ENCODE results near the gene EPHB1. TPM values are rescaled to one million over a fixed set of nuclear protein-coding genes. Genes with fewer than 3 reads are reported as not detected.

Gene EPHB1
- polyA plus RNA-seq, 1 experiment, result 0.11 TPM

- CTCF ChIA-PET, result no interaction called here
- no peak for TF ChIP-seq CTCF (IDR thresholded peaks at IDR 0.05; ENCODE audit: low read depth, low read length)
- Histone ChIP-seq H3K27ac (ENCODE audit: low read depth, low read length) (no peak overlapping the region), H3K4me3 (ENCODE audit: low read depth, low read length) (no peak overlapping the region), H3K27me3 (ENCODE audit: control insufficient read depth, insufficient read depth, low read length) (no peaks in the 10 kb centered on the region), H3K9me3 (ENCODE audit: control insufficient read depth, insufficient read depth, low read length) (no peaks in the 10 kb centered on the region; the same call in 1 of the 2 replicates)
- POLR2A ChIA-PET, result no interaction called here
- no peak for DNase-seq (ENCODE audit: low read depth, low spot score)
These were observed 468.3 kb downstream of the EPHB1 start for GRCh38 chr3:135263331-135263730.

- ChIA-PET POLR2A (no interaction called here), CTCF (no interaction called here)
- Histone ChIP-seq H3K27ac (ENCODE audit: low read depth, low read length) (no peak overlapping the region), H3K27me3 (ENCODE audit: control insufficient read depth, insufficient read depth, low read length) (no peaks in the 10 kb centered on the region), H3K4me3 (ENCODE audit: low read depth, low read length) (no peak overlapping the region), H3K9me3 (ENCODE audit: control insufficient read depth, insufficient read depth, low read length) (peaks cover 9% of the 10 kb centered on the region; the same call in 1 of the 2 replicates)
- TF ChIP-seq CTCF (IDR thresholded peaks at IDR 0.05; ENCODE audit: low read depth, low read length), result no peak
- no peak for DNase-seq (ENCODE audit: low read depth, low spot score)
These were observed 472.4 kb downstream of the EPHB1 start for GRCh38 chr3:135267487-135267886.

GRCh38 chr3:135268941-135269532, 474.0 kb downstream of the EPHB1 start:
- CTCF ChIA-PET, result no interaction called here
- DNase-seq (ENCODE audit: low read depth, low spot score), result no peak
- peaks cover 9% of the 10 kb centered on the region; the same call in 1 of the 2 replicates for H3K9me3 ChIP-seq (ENCODE audit: control insufficient read depth, insufficient read depth, low read length)
- no peak overlapping the region for H3K4me3 ChIP-seq (ENCODE audit: low read depth, low read length)
- POLR2A ChIA-PET, result no interaction called here
- no peaks in the 10 kb centered on the region for H3K27me3 ChIP-seq (ENCODE audit: control insufficient read depth, insufficient read depth, low read length)
- TF ChIP-seq CTCF (IDR thresholded peaks at IDR 0.05; ENCODE audit: low read depth, low read length), result no peak
- H3K27ac ChIP-seq (ENCODE audit: low read depth, low read length), result no peak overlapping the region

- TF ChIP-seq CTCF (IDR thresholded peaks at IDR 0.05; ENCODE audit: low read depth, low read length), result no peak
- no peak overlapping the region for H3K27ac ChIP-seq (ENCODE audit: low read depth, low read length)
- peaks cover 9% of the 10 kb centered on the region; the same call in 1 of the 2 replicates for H3K9me3 ChIP-seq (ENCODE audit: control insufficient read depth, insufficient read depth, low read length)
- no peaks in the 10 kb centered on the region for H3K27me3 ChIP-seq (ENCODE audit: control insufficient read depth, insufficient read depth, low read length)
- H3K4me3 ChIP-seq (ENCODE audit: low read depth, low read length), result no peak overlapping the region
- no peak for DNase-seq (ENCODE audit: low read depth, low spot score)
- POLR2A ChIA-PET, result no interaction called here
- CTCF ChIA-PET, result no interaction called here
These were observed 476.3 kb downstream of the EPHB1 start for GRCh38 chr3:135271177-135272025.

- POLR2A ChIA-PET, result no interaction called here
- TF ChIP-seq CTCF (IDR thresholded peaks at IDR 0.05; ENCODE audit: low read depth, low read length), result no peak
- H3K27ac ChIP-seq (ENCODE audit: low read depth, low read length), result no peak overlapping the region
- H3K27me3 ChIP-seq (ENCODE audit: control insufficient read depth, insufficient read depth, low read length), result no peaks in the 10 kb centered on the region
- CTCF ChIA-PET, result no interaction called here
- no peak overlapping the region for H3K4me3 ChIP-seq (ENCODE audit: low read depth, low read length)
- H3K9me3 ChIP-seq (ENCODE audit: control insufficient read depth, insufficient read depth, low read length), result peaks cover 9% of the 10 kb centered on the region; the same call in 1 of the 2 replicates
- DNase-seq (ENCODE audit: low read depth, low spot score), result no peak
These were observed 477.1 kb downstream of the EPHB1 start for GRCh38 chr3:135272026-135272669.
